HEK293T (cell line): ENCODE data around the gene PSAPL1.

ENCODE experiments used
- CTCF ChIA-PET: fragments of 350-600 bp; formaldehyde crosslinking; extraction: SDS; loops from one replicate; lab custom pipeline; 2021; ENCODE audit warnings: antibody characterized with exemption, inconsistent platforms; lab: Yijun Ruan, JAX
- POLR2A ChIA-PET: fragments of 350-600 bp; formaldehyde crosslinking; extraction: SDS; loops from one replicate; lab custom pipeline; 2020; ENCODE audit warnings: antibody characterized with exemption, inconsistent platforms; lab: Yijun Ruan, JAX
- DNase-seq: peaks from one replicate; pipeline ENCODE4 v3.0.0; 2012; ENCODE audit warnings: mixed read lengths; ENCODE audit errors: extremely low spot score
- ARNT ChIP-seq: fragments of 450-650 bp; IDR thresholded peaks from 2 replicates; pipeline ENCODE4 v1.6.1; 2017; ENCODE audit warnings: mild to moderate bottlenecking
- BHLHE40 ChIP-seq: fragments of 450-650 bp; IDR thresholded peaks from 2 replicates; pipeline ENCODE4 v1.6.1; 2016; ENCODE audit warnings: mild to moderate bottlenecking, moderate library complexity, borderline replicate concordance
- CTBP1 ChIP-seq: fragments of 450-650 bp; IDR thresholded peaks from 2 replicates; pipeline ENCODE4 v1.6.1; 2016; ENCODE audit warnings: borderline replicate concordance
- ELF4 ChIP-seq: fragments of 450-650 bp; IDR thresholded peaks from 2 replicates; pipeline ENCODE4 v1.6.1; 2017; ENCODE audit warnings: antibody characterized with exemption
- FOXA1 ChIP-seq: fragments of 450-650 bp; IDR thresholded peaks from 2 replicates; pipeline ENCODE4 v1.6.1; 2016; ENCODE audit warnings: mild to moderate bottlenecking
- FOXK2 ChIP-seq: fragments of 450-650 bp; IDR thresholded peaks from 2 replicates; pipeline ENCODE4 v1.6.1; 2016; ENCODE audit warnings: mild to moderate bottlenecking
- FOXM1 ChIP-seq: fragments of 450-650 bp; IDR thresholded peaks from 2 replicates; pipeline ENCODE4 v1.6.1; 2017; ENCODE audit warnings: mild to moderate bottlenecking, borderline replicate concordance
- HDGF ChIP-seq: fragments of 450-650 bp; IDR thresholded peaks from 2 replicates; pipeline ENCODE4 v1.6.1; 2017; ENCODE audit warnings: antibody characterized with exemption, borderline replicate concordance
- L3MBTL2 ChIP-seq: fragments of 450-650 bp; conservative IDR thresholded peaks from 2 replicates; pipeline ENCODE4 v1.6.1; 2016; ENCODE audit warnings: mild to moderate bottlenecking
- LEF1 ChIP-seq: fragments of 450-650 bp; IDR thresholded peaks from 2 replicates; pipeline ENCODE4 v1.6.1; 2017; ENCODE audit warnings: mild to moderate bottlenecking, borderline replicate concordance
- NFRKB ChIP-seq: fragments of 450-650 bp; IDR thresholded peaks from 2 replicates; pipeline ENCODE4 v1.6.1; 2016; ENCODE audit warnings: mild to moderate bottlenecking, moderate library complexity
- PKNOX1 ChIP-seq: fragments of 450-650 bp; IDR thresholded peaks from 2 replicates; pipeline ENCODE4 v1.6.1; 2016
- SP1 ChIP-seq: fragments of 450-650 bp; IDR thresholded peaks from 2 replicates; pipeline ENCODE4 v1.6.1; 2017
- SUZ12 ChIP-seq: fragments of 450-650 bp; IDR thresholded peaks from 2 replicates; pipeline ENCODE4 v1.6.1; 2016; ENCODE audit warnings: mild to moderate bottlenecking
- TARDBP ChIP-seq: fragments of 450-650 bp; IDR thresholded peaks from 2 replicates; pipeline ENCODE4 v1.6.1; 2016
- ZNF384 ChIP-seq: fragments of 450-650 bp; IDR thresholded peaks from 2 replicates; pipeline ENCODE4 v1.6.1; 2016

The PSAPL1 gene

GRCh38 chr4:7442574-7443162 lies 7.9 kb upstream of the PSAPL1 start:
- DNase-seq = no peak
- ChIA-PET POLR2A (no interaction called here), CTCF (no interaction called here)
- TF ChIP-seq BHLHE40 (no peak), CTBP1 (no peak), ZNF384 (no peak), SUZ12 (no peak)

GRCh38 chr4:7441201-7441600 lies 6.5 kb upstream of the PSAPL1 start:
- no peak for DNase-seq
- TF ChIP-seq FOXK2 (no peak), CTBP1 (no peak)
- ChIA-PET CTCF (no interaction called here), POLR2A (no interaction called here)

- CTCF ChIA-PET = no interaction called here
- DNase-seq = no peak
- POLR2A ChIA-PET = no interaction called here
- TF ChIP-seq ARNT = no peak
- no peak for TF ChIP-seq L3MBTL2
- TF ChIP-seq FOXA1 = no peak
- no peak for TF ChIP-seq TARDBP
- no peak for TF ChIP-seq HDGF
- no peak for TF ChIP-seq ELF4
- TF ChIP-seq FOXK2 = no peak
- TF ChIP-seq SUZ12 = no peak
- no peak for TF ChIP-seq FOXM1
- no peak for TF ChIP-seq LEF1
- no peak for TF ChIP-seq PKNOX1
- TF ChIP-seq SP1 = no peak
- TF ChIP-seq BHLHE40 = no peak
- no peak for TF ChIP-seq CTBP1
- TF ChIP-seq ZNF384 = no peak
Observed at GRCh38 chr4:7439699-7440098, 5.0 kb upstream of the PSAPL1 start.

- POLR2A ChIA-PET = no interaction called here
Observed at GRCh38 chr4:7436256-7436655, 1.5 kb upstream of the PSAPL1 start.

GRCh38 chr4:7435471-7436061 lies 836 bp upstream of the PSAPL1 start:
- TF ChIP-seq ELF4 = no peak
- TF ChIP-seq FOXA1 = no peak
- no peak for TF ChIP-seq SUZ12
- TF ChIP-seq FOXK2 = no peak
- no peak for TF ChIP-seq FOXM1
- TF ChIP-seq BHLHE40 = no peak
- TF ChIP-seq CTBP1 = no peak
- no peak for TF ChIP-seq TARDBP
- no peak for TF ChIP-seq HDGF
- TF ChIP-seq PKNOX1 = no peak
- CTCF ChIA-PET = no interaction called here
- POLR2A ChIA-PET = no interaction called here
- DNase-seq = no peak

More at GRCh38 chr4:7436256-7436655, 1.5 kb upstream of the PSAPL1 start:
- no peak for DNase-seq
- CTCF ChIA-PET = no interaction called here
- TF ChIP-seq SP1 (no peak), NFRKB (no peak), ZNF384 (no peak), BHLHE40 (no peak), FOXK2 (no peak), TARDBP (no peak), ELF4 (no peak), L3MBTL2 (no peak), SUZ12 (no peak), HDGF (no peak)

GRCh38 chr4:7434141-7434765 lies 477 bp downstream of the PSAPL1 start:
- POLR2A ChIA-PET = no interaction called here
- CTCF ChIA-PET = no interaction called here
- TF ChIP-seq ZNF384 = no peak
- no peak for TF ChIP-seq FOXA1
- no peak for TF ChIP-seq FOXK2
- TF ChIP-seq ARNT = no peak
- TF ChIP-seq ELF4 = no peak
- no peak for TF ChIP-seq NFRKB
- TF ChIP-seq PKNOX1 = no peak
- TF ChIP-seq L3MBTL2 = no peak
- TF ChIP-seq TARDBP = no peak
- no peak for TF ChIP-seq BHLHE40
- no peak for TF ChIP-seq SUZ12
- no peak for TF ChIP-seq CTBP1
- TF ChIP-seq SP1 = no peak
- TF ChIP-seq FOXM1 = no peak
- DNase-seq = no peak
